Natural killer cell (primary cell): ENCODE data around the gene PXN. TPM values are rescaled to one million over a fixed set of nuclear protein-coding genes. Genes with fewer than 3 reads are reported as not detected.

Source experiments
- ATAC-seq, 3 donors: fragments of 150-1000 bp in 2 of 3; fragments of 200-7000 bp in 1 of 3; cut with Tn5 transposase; 1 replicate in 1 of 3; 2 replicates in 2 of 3; pipeline ENCODE4 v1.10.0; 2021; ENCODE audit warnings: mild to moderate bottlenecking in 2 of 3, moderate library complexity in 2 of 3
- DNase-seq, 2 donors: peaks; one replicate each; pipeline versions ENCODE4 v3.0.0 to v3.0.0-alpha.2; 2013 to 2021; ENCODE audit warnings: mixed read lengths in 1 of 2
- H3K27ac ChIP-seq: one replicate; pipeline ENCODE4 v1.5.1; 2013; ENCODE audit warnings: mild to moderate bottlenecking, low read length
- H3K27me3 ChIP-seq: one replicate; pipeline ENCODE4 v1.6.1; 2013; ENCODE audit warnings: low read length; ENCODE audit not compliant: control insufficient read depth, insufficient read depth
- H3K36me3 ChIP-seq: one replicate; pipeline ENCODE4 v1.6.1; 2013; ENCODE audit warnings: low read length; ENCODE audit not compliant: control insufficient read depth, insufficient read depth
- H3K4me1 ChIP-seq: one replicate; pipeline ENCODE4 v1.6.1; 2013; ENCODE audit warnings: low read length; ENCODE audit not compliant: control insufficient read depth, insufficient read depth
- H3K4me3 ChIP-seq: one replicate; pipeline ENCODE4 v1.5.1; 2013; ENCODE audit warnings: low read length
- H3K9me3 ChIP-seq: one replicate; pipeline ENCODE4 v1.6.1; 2013; ENCODE audit warnings: low read length; ENCODE audit not compliant: control insufficient read depth, insufficient read depth
- H3K27ac Mint-ChIP-seq, 2 donors: one replicate each; pipeline ENCODE4 v1.8.0; 2022; ENCODE audit warnings: mild to moderate bottlenecking in 2 of 2, mixed read lengths in 2 of 2, moderate library complexity in 1 of 2
- H3K27me3 Mint-ChIP-seq, 2 donors: one replicate each; pipeline ENCODE4 v1.8.0; 2022; ENCODE audit warnings: low read depth in 2 of 2, mixed read lengths in 2 of 2
- H3K36me3 Mint-ChIP-seq: one replicate; pipeline ENCODE4 v1.8.0; 2022; ENCODE audit warnings: mixed read lengths
- H3K4me1 Mint-ChIP-seq, 2 donors: one replicate each; pipeline ENCODE4 v1.8.0; 2022; ENCODE audit warnings: mixed read lengths in 2 of 2
- H3K4me3 Mint-ChIP-seq: one replicate; pipeline ENCODE4 v1.8.0; 2022; ENCODE audit warnings: mild to moderate bottlenecking, moderate library complexity, mixed read lengths
- H3K9me3 Mint-ChIP-seq, 2 donors: one replicate each; pipeline ENCODE4 v1.8.0; 2022; ENCODE audit warnings: mixed read lengths in 2 of 2
- WGBS: methylation state at CpG from one replicate; pipeline ENCODE4 v1.1.7; 2013; ENCODE audit warnings: missing lambda C conversion rate; ENCODE audit not compliant: insufficient coverage; 5-methylcytosine and 5-hydroxymethylcytosine counted together
- intact Hi-C: fragments of 100-400 bp; cut with micrococcal nuclease; formaldehyde crosslinking; loops from one replicate; pipeline ENCODE4 v1.14.2; 2022
- total RNA-seq, 4 donors: library from RNA; stranded (reverse); fragments of 120-200 nt in 1 of 4; gene quantifications; one replicate each; pipeline versions ENCODE4 v1.2.3 to v1.2.4, GENCODE V29; 2013 to 2022
- TF ChIP-seq, protein P1 (sequence below): fragments of 200-600 bp; IDR thresholded peaks from one replicate; pipeline ENCODE4 v1.8.0; 2022; ENCODE audit warnings: antibody characterized with exemption

The PXN gene
- total RNA-seq, 3 donors from 2014 or later (not counting 1 experiment from before 2014, with no cell fraction given), result 436 to 504 (median 478) TPM

- no peak overlapping the region for H3K27ac ChIP-seq
- peaks cover 5 to 25% of the 10 kb centered on the region in 2 donors for H3K4me1 Mint-ChIP-seq
- peaks cover 89% of the 10 kb centered on the region for H3K36me3 ChIP-seq
- WGBS, result 94% methylated on average over 31 of the region's 32 CpGs
- H3K9me3 Mint-ChIP-seq, result no peaks in the 10 kb centered on the region
- intact Hi-C loops, result no loop called here
- TF ChIP-seq, protein P1, sequence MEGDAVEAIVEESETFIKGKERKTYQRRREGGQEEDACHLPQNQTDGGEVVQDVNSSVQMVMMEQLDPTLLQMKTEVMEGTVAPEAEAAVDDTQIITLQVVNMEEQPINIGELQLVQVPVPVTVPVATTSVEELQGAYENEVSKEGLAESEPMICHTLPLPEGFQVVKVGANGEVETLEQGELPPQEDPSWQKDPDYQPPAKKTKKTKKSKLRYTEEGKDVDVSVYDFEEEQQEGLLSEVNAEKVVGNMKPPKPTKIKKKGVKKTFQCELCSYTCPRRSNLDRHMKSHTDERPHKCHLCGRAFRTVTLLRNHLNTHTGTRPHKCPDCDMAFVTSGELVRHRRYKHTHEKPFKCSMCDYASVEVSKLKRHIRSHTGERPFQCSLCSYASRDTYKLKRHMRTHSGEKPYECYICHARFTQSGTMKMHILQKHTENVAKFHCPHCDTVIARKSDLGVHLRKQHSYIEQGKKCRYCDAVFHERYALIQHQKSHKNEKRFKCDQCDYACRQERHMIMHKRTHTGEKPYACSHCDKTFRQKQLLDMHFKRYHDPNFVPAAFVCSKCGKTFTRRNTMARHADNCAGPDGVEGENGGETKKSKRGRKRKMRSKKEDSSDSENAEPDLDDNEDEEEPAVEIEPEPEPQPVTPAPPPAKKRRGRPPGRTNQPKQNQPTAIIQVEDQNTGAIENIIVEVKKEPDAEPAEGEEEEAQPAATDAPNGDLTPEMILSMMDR, result no peak
- H3K4me3 ChIP-seq, result no peak overlapping the region
- ATAC-seq (no peak), DNase-seq (no peak)
- no peak overlapping the region for H3K27ac Mint-ChIP-seq
- no peaks in the 10 kb centered on the region for H3K9me3 ChIP-seq
- H3K36me3 Mint-ChIP-seq, result no peaks in the 10 kb centered on the region
- H3K27me3 Mint-ChIP-seq, result no peaks in the 10 kb centered on the region
- no peak overlapping the region for H3K4me3 Mint-ChIP-seq
- no peaks in the 10 kb centered on the region for H3K4me1 ChIP-seq
- no peaks in the 10 kb centered on the region for H3K27me3 ChIP-seq
Observed at GRCh38 chr12:120216742-120217605, 48.6 kb downstream of the PXN start.

- H3K27me3 ChIP-seq, result no peaks in the 10 kb centered on the region
- Mint-ChIP-seq H3K9me3 (no peaks in the 10 kb centered on the region), H3K27ac (peak overlapping the region; percentile 57 to 76), H3K4me3 (peak overlapping the region; percentile 13), H3K36me3 (no peaks in the 10 kb centered on the region), H3K27me3 (no peaks in the 10 kb centered on the region), H3K4me1 (peaks cover 5 to 34% of the 10 kb centered on the region in 2 donors)
- ATAC-seq (no peak), DNase-seq (no peak)
- TF ChIP-seq, protein P1, result no peak
- no peak overlapping the region for H3K27ac ChIP-seq
- 92% methylated on average over 23 of the region's 23 CpGs for WGBS
- no peaks in the 10 kb centered on the region for H3K9me3 ChIP-seq
- no peak overlapping the region for H3K4me3 ChIP-seq
- intact Hi-C loops, result no loop called here
- no peaks in the 10 kb centered on the region for H3K4me1 ChIP-seq
- H3K36me3 ChIP-seq, result peaks cover 89% of the 10 kb centered on the region
Observed at GRCh38 chr12:120215766-120216735, 49.5 kb downstream of the PXN start.

- WGBS, result 97% methylated on average over 15 of the region's 15 CpGs
- H3K9me3 Mint-ChIP-seq, result no peaks in the 10 kb centered on the region
- no peak overlapping the region for H3K27ac ChIP-seq
- no peaks in the 10 kb centered on the region for H3K4me1 ChIP-seq
- H3K9me3 ChIP-seq, result no peaks in the 10 kb centered on the region
- H3K4me1 Mint-ChIP-seq, result peaks cover 5 to 28% of the 10 kb centered on the region in 2 donors
- ATAC-seq (no peak), DNase-seq (no peak)
- peak overlapping the region; percentile 57 to 76 for H3K27ac Mint-ChIP-seq
- intact Hi-C loops, result no loop called here
- peaks cover 89% of the 10 kb centered on the region for H3K36me3 ChIP-seq
- H3K36me3 Mint-ChIP-seq, result no peaks in the 10 kb centered on the region
- TF ChIP-seq, protein P1, result no peak
- H3K4me3 ChIP-seq, result no peak overlapping the region
- no peak overlapping the region for H3K4me3 Mint-ChIP-seq
- no peaks in the 10 kb centered on the region for H3K27me3 ChIP-seq
- no peaks in the 10 kb centered on the region for H3K27me3 Mint-ChIP-seq
Observed at GRCh38 chr12:120215357-120215735, 50.2 kb downstream of the PXN start.
